Limb (tissue), 2 donors: ENCODE data around the gene B4GALNT1.
"Not testable (repeated sequence)": the region's sequence is repeated elsewhere in the genome, so short reads cannot be mapped to it uniquely, and the experiment has no call there.

Experiments
- DNase-seq, 2 donors: peaks; one replicate each; pipeline ENCODE4 v3.0.0-alpha.2; 2016; ENCODE audit errors: extremely low spot score in 2 of 2

The B4GALNT1 gene

GRCh38 chr12:57609781-57610553, 23.0 kb downstream of the B4GALNT1 start:
- DNase-seq = peak in 1 of 2 donors; percentile 32

- peak in 1 of 2 donors; percentile 23 for DNase-seq
Measured at GRCh38 chr12:57609101-57609780, 23.8 kb downstream of the B4GALNT1 start.

- DNase-seq = no peak
Measured at GRCh38 chr12:57607958-57608663, 24.9 kb downstream of the B4GALNT1 start.

- DNase-seq = no peak
Measured at GRCh38 chr12:57606821-57607220, 26.2 kb downstream of the B4GALNT1 start.

- no peak for DNase-seq
Measured at GRCh38 chr12:57606399-57606798, 26.6 kb downstream of the B4GALNT1 start.

DNA sequence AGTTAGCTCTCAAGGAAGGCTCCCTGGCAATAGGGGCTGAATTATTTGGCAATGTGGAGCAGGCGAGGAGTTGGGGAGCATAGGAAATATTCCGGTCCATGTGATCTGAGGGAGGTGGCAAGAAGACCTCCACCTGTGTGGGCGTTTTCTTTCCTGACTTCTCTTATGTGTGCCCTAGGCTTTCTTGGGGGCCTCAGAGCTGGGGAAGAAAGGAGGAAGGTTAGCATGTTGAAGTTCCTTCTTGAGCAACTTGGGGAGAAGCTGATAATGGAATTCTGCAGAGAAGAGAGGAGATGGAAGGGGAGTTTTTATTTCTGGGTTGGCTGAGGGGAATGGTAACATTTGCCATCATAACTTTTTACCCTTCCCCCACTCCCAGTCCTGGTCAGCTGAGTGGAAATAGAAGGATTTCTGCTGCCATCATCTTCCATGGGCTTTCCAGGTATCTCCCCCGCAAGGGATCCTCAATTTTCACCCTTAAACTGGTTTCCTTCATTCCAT, 27.1 kb downstream of the B4GALNT1 start:
- no peak for DNase-seq

- peak; percentile 46 to 47 for DNase-seq
Measured at GRCh38 chr12:57604992-57605810, 27.8 kb downstream of the B4GALNT1 start.

- peak in 1 of 2 donors; percentile 81 for DNase-seq
Measured at GRCh38 chr12:57604454-57604991, 28.5 kb downstream of the B4GALNT1 start, which contains the start of gene DTX3. Gene DTX3, plus strand, starts transcription at chr12:57604824. Its CDS starts 1,694 bp downstream, at chr12:57606518.

GRCh38 chr12:57603815-57604453, 29.1 kb downstream of the B4GALNT1 start:
- peak; percentile 71 to 79 for DNase-seq

DNA sequence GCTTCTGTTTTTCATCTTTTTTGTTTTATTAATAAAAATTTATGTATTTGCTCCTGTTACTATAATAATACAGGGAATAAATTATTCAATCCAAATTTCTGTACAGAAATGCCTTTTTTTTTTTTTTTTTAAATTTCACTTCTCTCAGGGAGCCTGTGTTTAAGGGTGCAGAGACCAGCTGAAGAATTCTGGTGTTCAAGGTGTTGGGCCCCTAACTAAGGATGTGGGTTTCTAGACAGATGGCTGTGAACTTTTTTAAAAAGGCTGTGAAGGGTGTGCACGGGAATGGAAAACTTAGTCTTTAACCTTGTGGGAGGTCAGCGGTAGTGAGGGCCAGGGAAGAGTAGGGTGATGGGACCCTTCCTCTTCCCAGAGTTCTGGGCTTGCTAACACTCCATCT, 29.7 kb downstream of the B4GALNT1 start:
- no peak for DNase-seq

DNA sequence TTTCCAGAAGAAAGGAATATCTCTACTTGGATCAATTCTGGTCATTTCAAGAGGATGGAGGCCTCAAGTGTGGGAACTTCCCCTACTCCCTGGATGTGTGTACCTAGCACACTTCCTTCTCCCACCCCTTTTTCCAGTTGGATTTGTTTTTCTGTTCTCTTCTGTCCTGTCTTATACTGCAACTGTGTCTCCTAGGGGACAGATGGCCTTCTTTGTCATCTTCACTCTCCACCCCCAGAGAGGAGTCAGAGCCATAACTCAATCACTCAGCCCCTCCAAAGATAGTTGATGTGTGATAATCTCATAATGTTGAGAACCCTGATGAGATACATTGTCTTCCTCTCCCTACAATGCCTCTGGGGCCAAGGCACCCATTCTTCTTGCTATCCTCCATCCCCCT, 30.5 kb downstream of the B4GALNT1 start:
- DNase-seq = no peak

DNA sequence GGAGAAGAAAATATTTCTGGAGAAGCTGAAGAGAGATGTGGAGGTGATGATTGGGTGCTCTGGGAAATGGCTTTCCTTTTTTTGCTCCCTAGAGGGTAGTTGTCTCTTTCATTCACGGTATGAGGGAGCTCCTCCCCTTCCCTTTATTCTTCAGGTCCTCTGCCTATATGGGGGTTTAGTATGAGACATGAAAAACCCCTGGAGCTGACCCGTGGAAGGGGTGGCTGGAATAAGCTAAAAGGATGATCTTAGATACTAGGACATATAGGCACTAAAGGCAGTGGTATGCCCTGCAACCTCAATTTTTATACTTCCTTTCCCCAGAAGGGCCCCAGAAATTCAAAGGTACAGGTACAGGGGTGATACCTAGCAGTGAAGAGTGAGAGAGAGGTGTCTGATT, 32.6 kb downstream of the B4GALNT1 start:
- DNase-seq = no peak

- DNase-seq = no peak
Measured at GRCh38 chr12:57593187-57593586, 39.8 kb downstream of the B4GALNT1 start.

DNA sequence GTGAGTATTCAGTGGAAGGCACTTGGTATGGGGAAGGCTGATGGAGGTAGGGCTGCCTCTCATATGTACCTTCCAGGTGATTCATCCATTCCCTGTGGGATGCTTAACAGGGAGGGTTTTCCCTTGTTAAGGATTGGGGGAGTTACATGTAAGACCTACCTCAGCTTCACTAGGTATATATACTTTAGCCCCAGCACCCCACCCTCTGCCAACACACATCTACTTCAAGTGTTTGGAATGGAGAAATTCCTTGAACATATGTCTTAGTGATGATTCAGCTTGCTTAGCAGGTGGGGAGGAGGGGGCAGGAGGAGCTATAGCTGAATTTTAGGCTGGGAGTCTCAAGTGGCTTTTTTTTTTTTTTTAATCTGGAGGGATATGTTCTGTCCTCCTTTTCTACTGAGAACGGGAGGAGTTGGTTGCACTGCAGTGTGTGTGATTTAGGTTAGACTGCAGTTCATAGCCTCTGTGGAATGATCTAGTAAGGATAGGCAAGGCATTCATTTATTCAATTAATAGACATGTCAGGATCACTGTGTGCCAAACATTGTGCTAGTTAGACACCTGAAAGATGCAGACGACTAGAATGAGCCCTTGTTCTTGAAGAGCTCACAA, 40.3 kb downstream of the B4GALNT1 start:
- no peak for DNase-seq

- DNase-seq = no peak
Measured at GRCh38 chr12:57591782-57592325, 41.1 kb downstream of the B4GALNT1 start.

GRCh38 chr12:57590864-57591781, 41.9 kb downstream of the B4GALNT1 start, which contains the start of gene PIP4K2C:
Gene PIP4K2C, plus strand, starts transcription at chr12:57591192. Its CDS starts 98 bp downstream, at chr12:57591290.
- peak; percentile 47 to 81 for DNase-seq

DNA sequence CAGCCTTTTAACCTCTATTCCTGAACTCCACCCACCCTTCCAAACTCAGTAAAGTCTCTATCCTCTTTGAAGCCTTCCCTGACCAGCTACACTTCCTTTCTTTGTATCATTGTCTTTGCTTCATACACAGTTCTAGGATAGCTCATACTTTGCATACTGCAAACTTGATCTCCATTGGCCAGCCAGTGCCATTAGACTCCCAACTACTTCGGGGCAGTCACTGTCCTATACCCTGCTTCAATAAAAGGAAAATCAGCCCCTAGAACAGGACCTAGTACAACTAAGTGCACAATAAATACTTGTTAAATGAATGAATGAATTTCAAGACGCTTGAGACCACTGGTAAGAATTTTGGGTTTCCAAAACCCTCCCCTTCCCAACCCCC, 42.5 kb downstream of the B4GALNT1 start:
- DNase-seq = no peak

DNA sequence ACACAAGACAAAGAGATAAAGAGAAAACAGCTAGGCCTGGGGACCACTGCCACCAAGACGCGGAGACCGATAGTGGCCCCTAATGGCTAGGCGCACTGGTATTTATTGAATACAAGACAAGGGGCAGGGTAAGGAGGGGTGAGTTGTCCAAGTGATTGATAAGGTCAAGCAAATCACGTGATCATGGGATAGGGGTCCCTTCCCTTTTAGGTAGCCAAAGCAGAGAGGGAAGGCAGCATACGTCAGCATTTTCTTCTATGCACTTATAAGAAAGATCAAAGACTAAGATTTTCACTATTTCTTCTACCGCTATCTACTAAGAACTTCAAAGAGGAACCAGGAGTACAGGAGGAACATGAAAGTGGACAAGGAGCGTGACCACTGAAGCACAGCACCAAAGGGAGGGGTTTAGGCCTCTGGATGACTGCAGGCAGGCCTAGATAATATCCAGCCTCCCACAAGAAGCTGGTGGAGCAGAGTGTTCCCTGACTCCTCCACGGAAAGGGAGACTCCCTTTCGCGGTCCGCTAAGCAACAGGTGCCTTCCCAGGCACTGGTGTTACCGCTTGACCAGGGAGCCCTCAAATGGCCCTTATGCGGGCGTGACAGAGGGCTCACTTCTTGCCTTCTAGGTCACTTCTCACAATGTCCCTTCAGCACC, 43.9 kb downstream of the B4GALNT1 start:
- DNase-seq = not testable (repeated sequence)
